Caki2 (cell line): ENCODE measurements around the gene RGL2. TPM values are rescaled to one million over a fixed set of nuclear protein-coding genes. Genes with fewer than 3 reads are reported as not detected.
A peak's percentile ranks its signal among the peaks of the same experiment; 100 is the strongest.
"Not testable (repeated sequence)": the region's sequence is repeated elsewhere in the genome, so short reads cannot be mapped to it uniquely, and the experiment has no call there.

ENCODE experiments used
- DNase-seq: peaks from one replicate; pipeline ENCODE4 v3.0.0-alpha.2; 2015; ENCODE audit warnings: low read depth
- in situ Hi-C: cut with HindIII; loops from 2 replicates; pipeline ENCODE4 v1.10.0; 2016; ENCODE audit warnings: low sequenced_read_pairs, low pct_unique_long_range_greater_than_20kb, mixed read lengths
- total RNA-seq: library from RNA; depleted of rRNA; stranded (reverse); fragments of >200 nt; shearing (Covaris generic); gene quantifications from 2 replicates; pipeline ENCODE4 v1.2.3, GENCODE V29; 2014; ENCODE audit warnings: low replicate concordance; rRNA removed

RGL2 gene, protein sequence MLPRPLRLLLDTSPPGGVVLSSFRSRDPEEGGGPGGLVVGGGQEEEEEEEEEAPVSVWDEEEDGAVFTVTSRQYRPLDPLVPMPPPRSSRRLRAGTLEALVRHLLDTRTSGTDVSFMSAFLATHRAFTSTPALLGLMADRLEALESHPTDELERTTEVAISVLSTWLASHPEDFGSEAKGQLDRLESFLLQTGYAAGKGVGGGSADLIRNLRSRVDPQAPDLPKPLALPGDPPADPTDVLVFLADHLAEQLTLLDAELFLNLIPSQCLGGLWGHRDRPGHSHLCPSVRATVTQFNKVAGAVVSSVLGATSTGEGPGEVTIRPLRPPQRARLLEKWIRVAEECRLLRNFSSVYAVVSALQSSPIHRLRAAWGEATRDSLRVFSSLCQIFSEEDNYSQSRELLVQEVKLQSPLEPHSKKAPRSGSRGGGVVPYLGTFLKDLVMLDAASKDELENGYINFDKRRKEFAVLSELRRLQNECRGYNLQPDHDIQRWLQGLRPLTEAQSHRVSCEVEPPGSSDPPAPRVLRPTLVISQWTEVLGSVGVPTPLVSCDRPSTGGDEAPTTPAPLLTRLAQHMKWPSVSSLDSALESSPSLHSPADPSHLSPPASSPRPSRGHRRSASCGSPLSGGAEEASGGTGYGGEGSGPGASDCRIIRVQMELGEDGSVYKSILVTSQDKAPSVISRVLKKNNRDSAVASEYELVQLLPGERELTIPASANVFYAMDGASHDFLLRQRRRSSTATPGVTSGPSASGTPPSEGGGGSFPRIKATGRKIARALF
- total RNA-seq = 38.8 and 53.7 TPM in 2 replicates

DNA sequence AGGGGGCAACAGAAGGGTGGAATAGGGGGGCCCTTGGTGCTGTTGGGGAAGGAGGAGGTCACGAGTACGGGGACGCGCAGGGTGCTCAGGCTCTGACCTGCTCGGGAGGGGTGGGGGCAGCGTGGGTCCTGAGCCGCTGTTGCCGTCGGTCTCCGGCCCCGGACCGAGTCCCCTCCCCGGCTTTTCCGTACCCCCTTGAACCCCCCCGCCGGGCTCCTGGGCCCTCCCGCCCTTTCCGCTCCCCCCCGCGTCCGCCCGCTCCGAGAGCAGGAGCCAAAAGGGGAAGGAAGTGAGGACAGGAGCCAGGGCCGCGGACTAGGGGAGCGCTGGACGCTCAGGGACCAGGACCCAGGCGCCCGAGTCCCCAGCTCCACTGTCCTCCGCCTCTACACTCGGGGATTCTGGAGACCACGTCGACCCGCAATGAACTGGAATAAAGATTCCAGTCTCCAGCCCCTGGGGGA lies at the start of gene RGL2:
Gene RGL2, minus strand, starts transcription at position 170 of the 464 bp plus-strand sequence. CDS start 332 bp downstream, outside the sequence.
- in situ Hi-C loops = no loop called here
- DNase-seq = no peak

DNA sequence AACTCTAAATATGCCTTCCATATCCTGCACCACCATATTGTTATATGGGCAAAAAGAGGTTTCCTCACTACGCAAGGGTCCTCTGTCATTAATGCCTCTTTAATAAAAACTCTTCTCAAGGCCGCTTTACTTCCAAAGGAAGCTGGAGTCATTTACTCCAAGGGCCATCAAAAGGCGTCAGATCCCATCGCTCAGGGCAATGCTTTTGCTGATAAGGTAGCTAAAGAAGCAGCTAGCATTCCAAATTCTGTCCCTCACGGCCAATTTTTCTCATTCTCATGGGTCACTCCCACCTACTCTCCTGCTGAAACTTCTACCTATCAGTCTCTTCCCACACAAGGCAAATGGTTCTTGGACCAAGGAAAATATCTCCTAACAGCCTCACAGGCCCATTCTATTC lies 49.1 kb upstream of the RGL2 start:
- in situ Hi-C loops = no loop called here
- DNase-seq = no peak

DNA sequence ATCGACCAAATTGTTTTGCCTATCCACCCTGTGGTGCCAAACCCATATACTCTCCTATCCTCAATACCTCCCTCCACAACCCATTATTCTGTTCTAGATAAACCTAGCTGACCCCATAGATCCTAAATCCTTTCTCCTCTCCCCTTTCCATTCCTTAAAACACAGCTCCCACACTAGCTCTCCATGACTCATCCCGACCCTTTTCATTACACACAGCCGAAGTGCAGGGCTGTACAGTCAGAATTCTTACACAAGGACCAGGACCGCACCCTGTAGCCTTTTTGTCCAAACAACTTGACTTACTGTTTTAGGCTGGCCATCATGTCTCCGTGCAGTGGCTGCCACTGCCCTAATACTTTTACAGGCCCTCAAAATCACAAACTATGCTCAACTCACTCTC lies 48.2 kb upstream of the RGL2 start:
- DNase-seq, in situ Hi-C loops: not testable (repeated sequence)

DNA sequence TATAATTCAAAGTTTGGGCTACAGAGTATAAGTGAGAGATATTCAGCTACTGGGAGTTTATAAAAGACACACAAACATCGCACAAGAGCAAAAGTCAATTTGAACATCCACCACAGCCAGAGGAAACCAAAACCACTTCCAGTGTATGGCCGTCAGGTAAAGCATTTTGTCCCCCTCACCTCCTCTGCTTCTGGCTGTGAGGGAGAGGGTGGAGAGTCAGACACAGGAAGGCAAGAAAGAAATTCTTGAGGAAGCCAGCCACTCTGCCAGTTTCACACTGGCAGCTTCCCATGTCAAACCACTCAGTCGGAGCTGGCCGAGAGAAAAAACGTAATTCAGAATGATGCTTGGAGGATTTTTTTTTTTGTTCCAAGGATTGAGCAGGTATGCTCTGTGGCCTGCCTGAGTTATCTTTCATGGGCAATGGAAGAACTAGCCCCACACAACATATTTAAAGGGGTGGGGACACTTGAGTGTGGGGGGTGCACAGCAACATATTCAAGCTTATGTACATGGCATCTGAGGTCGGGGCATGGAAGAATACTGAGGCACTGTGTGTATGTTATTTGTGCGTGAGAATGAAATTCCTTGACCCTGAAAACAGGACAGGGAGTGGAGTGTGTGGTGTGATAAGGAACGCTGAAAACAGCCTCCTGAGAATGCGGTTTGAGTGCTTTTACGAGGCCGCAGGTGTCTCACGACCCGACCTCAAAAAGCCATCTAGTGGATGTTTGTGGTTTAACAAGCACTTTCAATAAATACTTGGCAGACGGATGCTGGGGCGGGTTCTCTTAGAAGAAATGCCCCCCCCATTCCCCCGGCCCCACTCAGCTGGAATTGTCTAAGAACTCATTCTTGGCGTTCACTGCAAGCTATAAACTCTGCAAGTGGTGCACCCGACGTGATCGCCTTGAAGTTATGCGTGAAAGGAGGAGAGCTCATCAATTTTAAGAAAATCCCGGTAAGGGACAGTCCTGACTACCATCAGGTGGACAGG lies 46.3 kb upstream of the RGL2 start:
- DNase-seq = peak; percentile 76
- in situ Hi-C loops = no loop called here

DNA sequence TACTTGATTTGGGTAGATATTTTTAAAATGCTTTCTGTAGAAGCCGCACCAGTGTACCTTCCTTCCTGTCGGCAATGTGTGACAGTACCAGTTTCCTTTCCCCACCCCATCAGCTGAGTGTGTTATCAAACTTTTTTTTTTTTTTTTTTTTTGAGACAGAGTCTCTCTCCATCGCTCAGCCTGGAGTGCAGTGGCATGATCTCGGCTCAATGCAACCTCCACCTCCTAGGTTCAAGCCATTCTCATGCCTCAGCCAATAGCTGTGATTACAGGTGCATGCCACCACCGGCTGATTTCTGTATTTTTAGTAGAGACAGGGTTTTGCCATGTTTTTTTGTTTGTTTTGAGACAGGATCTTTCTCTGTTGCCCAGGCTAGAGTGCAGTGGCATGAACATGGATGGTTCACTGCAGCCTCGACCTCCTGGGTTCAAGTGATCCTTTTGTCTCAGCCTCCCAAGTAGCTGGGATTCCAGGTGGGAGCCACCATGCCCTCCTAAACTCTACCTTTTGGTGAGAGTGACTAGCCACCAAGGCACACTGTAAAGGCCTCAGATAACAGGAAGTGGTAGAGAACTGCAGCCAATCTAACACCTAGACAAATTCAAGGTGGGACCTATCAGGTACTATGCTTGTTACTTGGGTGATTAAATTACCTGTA lies 45.3 kb upstream of the RGL2 start:
- in situ Hi-C loops = no loop called here
- DNase-seq = no peak

DNA sequence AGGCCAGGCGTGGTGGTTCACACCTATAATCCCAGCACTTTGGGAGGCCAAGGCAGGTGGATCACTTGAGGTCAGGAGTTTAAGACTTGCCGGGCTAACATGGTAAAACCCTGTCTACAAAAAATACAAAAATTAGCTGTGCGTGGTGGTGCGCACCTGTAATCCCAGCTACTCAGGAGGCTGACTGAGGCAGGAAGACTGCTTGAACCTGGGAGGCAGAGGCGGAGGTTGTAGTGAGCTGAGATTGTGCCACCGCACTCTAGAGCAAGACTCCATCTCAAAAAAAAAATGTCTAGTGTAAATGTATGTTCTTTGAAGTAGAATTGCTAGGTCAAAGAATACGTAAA lies 44.8 kb upstream of the RGL2 start:
- in situ Hi-C loops, DNase-seq: not testable (repeated sequence)

DNA sequence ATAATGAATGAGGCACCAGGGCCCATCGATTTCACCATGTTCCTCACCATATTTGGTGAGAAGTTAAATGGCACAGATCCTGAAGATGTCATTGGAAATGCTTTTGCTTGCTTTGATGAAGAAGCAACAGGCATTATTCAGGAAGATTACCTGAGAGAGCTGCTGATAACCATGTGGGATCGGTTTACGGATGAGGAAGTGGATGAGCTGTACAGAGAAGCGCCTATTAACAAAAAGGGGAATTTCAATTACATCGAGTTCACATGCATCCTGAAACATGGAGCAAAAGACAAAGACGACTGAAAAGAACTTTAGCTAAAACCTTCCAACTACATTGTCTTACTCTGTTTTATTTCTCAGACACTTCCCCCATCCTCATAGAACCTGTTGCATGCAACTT lies 40.5 kb upstream of the RGL2 start:
- DNase-seq = no peak
- in situ Hi-C loops = no loop called here

DNA sequence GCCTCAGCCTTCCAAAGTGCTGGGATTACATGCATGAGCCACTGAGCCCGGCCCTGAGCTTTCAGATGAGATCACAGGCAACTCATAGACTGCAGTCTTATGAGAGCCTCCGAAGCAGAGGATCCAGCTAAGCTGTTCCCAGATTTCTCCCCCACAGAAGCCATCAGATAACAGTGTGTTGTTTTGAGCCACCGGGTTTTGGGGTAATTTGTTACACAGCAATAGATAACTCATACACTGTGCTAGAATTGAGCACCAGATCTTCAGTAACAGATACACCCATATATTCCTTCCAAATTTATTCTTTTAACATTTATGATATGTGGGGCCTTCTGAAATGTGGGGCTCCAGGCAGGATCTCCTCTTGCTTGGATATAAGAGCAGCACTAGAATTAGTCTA lies 37.8 kb upstream of the RGL2 start:
- in situ Hi-C loops = no loop called here
- no peak for DNase-seq

DNA sequence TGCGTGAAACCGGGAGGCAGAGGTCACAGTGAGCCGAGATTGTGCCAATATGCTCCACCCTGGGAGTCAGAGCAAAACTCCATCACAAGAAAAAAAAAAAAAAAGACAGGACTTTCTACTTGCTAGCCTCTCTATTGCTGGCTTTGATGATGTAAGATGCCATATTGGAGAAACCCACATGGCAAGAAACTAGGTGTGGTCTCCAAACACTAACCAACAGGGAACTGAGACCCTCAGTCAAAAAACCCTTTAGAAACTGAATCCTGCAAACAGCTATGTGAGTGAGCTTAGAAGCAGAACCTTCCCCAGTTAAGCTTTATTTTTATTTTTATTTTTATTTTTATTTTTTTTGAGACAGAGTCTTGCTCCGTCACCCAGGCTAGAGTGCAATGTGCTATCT lies 37.2 kb upstream of the RGL2 start:
- DNase-seq = no peak
- in situ Hi-C loops = no loop called here

DNA sequence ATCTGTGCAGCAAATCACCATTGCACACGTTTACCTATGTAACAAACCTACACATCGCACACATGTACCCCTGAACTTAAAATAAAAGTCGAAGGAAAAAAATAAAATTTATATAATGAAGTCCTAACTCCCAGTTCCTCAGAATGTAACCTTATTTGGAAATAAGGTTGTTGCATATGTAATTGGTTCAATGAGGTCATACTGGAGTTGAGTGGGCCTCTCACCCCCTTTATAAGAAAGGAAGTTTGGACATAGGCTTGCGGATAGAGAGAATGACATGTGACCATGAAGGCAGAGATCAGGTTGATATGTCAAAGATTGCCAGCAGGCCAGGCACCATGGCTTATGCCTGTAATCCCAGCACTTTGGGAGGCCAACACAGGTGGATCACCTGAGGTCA lies 34.9 kb upstream of the RGL2 start:
- no peak for DNase-seq
- in situ Hi-C loops = no loop called here

DNA sequence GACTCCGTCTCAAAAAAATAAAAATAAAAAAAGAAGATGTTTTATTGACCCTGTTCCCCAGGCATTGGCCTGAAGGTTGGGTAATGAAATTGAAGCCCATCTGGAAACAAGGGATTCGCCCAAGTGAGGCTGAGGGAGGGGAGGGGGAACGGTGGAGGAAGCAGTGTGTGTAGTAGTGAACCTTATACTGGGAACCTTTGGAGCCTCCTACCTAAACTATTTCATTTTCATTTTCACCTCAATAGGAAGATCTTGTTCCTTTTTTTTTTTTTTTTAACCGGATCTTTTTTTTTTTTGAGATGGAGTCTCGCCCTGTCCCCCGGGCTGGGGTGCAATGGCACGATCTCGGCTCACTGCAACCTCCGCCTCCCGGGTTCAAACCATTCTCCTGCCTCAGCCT lies 32.0 kb upstream of the RGL2 start:
- in situ Hi-C loops = no loop called here

DNA sequence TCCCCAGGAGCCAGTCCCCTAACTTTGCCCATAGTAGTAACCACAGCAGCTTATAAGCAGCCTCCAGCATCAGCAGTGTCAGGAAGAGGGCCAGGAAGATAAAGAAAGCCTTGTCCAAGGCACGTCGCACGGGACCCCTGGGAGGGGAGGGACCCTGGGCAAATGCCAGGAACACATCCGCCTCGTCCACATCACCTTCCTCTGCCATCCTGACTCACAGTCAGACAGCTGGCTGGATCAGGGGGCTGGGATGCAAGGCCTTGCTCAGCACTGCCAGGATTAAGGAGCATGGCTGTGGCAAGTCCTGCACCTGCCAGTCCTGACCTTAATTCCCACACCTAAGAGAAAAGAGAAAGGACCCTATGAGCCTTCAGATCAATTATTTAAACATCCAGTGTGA lies 30.3 kb upstream of the RGL2 start:
- in situ Hi-C loops = no loop called here
- DNase-seq = no peak

More for the DNA sequence above, 32.0 kb upstream of the RGL2 start:
- DNase-seq = no peak

DNA sequence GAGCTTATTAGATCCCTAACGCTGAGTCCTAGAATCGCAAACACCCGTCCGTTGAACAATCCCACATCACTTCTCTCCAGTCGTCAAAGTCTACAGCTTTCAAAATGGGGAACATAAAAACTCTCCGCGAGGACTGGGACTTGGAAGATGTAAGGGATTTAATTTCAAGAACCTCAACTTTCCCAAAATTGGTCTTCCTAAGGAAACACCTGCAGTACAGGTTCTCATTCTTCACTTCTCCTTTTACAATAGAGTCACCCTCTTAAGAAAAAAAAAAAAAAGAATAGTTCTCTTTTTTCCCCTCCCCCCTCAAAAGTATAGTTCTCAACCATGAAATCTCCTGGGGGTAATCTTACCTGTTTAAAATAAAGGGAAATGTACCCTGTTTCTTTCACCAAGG lies 25.4 kb upstream of the RGL2 start:
- no peak for DNase-seq
- in situ Hi-C loops = no loop called here

DNA sequence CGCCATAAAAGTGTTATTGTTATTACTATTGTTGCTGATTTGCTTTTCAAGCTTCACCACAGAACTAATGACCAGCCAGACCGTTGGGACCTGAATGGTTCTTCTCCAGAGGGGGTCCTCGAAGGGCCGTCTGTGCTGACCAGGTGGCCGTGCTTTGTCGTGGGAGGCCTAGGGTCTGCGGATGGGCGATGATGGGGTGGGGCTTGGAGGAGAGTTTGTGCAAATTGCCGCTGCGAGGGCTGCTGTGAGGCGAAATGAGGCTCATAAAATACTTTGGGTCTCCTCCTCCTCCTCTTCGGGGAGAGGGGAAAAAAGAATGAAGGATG lies 24.8 kb upstream of the RGL2 start:
- in situ Hi-C loops = no loop called here
- no peak for DNase-seq

DNA sequence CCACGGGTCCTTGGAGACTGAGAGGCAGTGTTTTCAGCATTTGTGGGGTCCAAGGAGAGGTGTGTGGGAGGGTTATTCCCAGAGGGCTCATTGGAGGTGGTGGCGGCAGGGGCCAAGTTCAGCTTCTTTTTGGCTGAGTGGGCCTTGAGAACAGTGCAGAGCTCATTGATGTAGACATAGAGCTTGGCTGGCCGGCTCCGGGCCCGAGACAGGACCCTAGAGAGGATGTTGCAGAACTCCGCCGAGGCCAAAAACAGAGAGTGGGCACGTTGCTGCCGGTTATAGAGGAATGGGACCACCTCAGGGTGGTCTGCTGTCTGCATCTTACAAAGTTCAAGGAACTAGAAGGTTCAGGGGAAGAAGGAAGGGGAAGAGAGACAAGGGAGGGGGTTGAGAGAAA lies 22.5 kb upstream of the RGL2 start:
- in situ Hi-C loops = no loop called here
- DNase-seq = no peak

DNA sequence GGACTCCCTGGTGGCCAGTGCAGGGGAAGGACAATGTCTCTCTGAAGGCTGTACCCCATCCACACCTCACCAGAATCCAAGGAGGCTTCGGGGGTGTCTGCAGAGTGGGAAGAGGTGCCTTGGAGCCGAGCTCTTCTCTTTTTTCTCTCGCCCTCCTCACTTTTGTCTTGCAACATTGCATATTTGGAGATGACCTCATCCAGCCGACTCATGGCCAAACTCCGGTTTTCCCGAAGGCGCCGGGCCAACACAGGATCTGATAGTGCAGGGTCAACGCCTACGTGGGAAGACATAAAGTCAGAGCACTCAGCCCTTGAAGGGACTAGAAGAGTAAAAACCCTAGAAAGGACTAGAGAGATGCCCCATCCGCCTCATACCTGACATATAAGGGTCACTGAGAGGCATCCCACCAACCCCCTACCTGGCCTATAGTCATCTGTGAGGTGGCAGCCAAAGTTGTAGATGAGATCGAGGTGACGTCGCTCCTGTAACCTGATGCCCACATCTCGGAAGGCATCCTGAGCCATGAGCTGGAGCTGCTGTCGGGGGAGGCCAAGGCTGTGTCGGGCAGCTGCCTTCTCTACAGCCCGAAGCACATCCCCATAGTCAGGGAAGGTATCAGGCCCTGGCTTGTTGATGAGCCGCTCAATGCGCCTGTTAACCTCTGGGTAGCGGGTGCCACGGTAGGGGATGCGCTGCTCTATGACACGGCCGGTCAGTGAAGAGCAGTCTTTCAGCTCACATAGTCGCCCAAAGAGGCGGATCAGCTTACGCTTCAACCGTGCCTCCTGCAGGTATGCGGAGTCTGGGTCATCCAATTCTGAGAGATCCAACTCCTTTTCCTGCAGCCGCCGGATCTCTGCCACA lies 21.8 kb upstream of the RGL2 start:
- in situ Hi-C loops = no loop called here
- peak; percentile 45 for DNase-seq

DNA sequence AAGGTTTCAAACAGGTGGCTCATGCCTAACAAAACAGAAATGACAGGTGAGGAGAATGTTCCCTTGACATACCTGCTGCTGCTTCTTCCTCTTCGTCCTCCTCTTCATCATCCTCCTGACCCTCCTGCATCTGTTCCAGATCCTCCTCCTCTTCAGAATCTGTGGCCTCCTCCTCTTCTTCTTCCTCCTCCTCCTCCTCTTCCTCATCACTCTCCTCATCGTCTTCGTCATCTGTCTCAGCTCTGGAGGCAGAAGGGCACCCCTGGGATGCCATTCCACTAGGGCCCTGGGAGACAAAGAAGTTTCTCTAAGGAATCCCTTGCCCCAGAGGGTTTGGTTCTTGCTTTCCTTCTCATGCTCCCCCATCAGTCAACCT lies 21.2 kb upstream of the RGL2 start:
- DNase-seq = no peak
- in situ Hi-C loops = no loop called here
